Thyroid gland (tissue), 4 donors: ENCODE measurements around the gene DDC.

Experiments
- POLR2A ChIP-seq, 2 donors: fragments of 450-650 bp; IDR thresholded peaks; one replicate each; pipeline ENCODE4 v1.6.1; 2017; ENCODE audit warnings: antibody characterized with exemption in 2 of 2, mild to moderate bottlenecking in 2 of 2, moderate library complexity in 1 of 2
- TF ChIP-seq, protein P1 (sequence below), 6 experiments: fragments of 200-600 bp in 3 of 6; fragments of 450-650 bp in 3 of 6; sonication (generic) in 3 of 6; IDR thresholded peaks; one replicate each; pipeline ENCODE4 v1.5.1; 2016 to 2019; ENCODE audit warnings: antibody characterized with exemption in 6 of 6, mild to moderate bottlenecking in 2 of 6, inconsistent platforms in 1 of 6, moderate library complexity in 1 of 6

DNA sequence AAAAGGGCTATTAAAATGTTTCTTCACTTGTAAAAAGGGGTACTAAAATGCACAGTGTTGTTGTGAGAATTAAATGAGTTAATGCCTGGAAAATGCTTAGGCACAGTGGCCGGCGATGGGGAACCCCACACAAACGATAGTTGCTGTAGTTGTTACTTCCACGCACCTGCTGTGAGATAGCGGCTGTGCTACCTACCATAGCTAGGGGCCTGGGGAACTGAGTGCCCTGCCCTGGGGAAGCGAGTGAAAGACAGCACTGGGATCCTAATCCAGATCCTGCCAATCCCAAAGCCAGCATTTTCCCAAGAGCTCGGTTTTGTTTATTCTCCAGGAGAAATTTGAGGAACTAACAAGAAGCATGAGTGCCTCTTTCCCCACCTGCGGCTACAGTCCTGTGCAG is 27.8 kb downstream of the DDC start:
- TF ChIP-seq, protein P1, sequence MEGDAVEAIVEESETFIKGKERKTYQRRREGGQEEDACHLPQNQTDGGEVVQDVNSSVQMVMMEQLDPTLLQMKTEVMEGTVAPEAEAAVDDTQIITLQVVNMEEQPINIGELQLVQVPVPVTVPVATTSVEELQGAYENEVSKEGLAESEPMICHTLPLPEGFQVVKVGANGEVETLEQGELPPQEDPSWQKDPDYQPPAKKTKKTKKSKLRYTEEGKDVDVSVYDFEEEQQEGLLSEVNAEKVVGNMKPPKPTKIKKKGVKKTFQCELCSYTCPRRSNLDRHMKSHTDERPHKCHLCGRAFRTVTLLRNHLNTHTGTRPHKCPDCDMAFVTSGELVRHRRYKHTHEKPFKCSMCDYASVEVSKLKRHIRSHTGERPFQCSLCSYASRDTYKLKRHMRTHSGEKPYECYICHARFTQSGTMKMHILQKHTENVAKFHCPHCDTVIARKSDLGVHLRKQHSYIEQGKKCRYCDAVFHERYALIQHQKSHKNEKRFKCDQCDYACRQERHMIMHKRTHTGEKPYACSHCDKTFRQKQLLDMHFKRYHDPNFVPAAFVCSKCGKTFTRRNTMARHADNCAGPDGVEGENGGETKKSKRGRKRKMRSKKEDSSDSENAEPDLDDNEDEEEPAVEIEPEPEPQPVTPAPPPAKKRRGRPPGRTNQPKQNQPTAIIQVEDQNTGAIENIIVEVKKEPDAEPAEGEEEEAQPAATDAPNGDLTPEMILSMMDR (IDR thresholded peaks at IDR 0.05): no peak
- no peak for TF ChIP-seq POLR2A (IDR thresholded peaks at IDR 0.05)
